ENCODE measurements around the gene SLC22A12.

The SLC22A12 gene

DNA sequence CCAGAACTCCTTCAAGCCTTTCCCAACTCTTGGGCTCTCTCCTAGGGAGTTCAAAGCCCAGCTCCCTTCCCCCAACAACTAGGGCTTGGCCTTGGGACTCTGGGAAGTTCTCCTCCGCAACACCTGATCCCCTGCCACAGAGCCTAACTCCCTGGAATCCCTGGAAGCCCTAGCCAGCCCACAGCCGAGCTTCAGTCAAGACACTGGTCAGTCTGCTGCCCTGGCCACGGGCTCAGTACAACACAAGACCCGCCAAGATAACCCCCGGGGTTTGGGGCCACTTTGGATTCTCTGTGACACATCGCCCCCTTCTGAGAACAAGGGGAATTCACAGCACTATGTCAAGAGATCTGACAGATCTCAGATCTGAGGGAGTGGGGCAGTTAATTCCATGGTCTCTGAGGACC lies 58.3 kb downstream of the SLC22A12 start:
- DNase-seq (ENCODE audit: low read depth) = no peak
- no peak overlapping the region for H3K4me3 ChIP-seq (ENCODE audit: control insufficient read depth, low read depth, low read length)
- TF ChIP-seq CTCF (IDR thresholded peaks at IDR 0.05; ENCODE audit: control insufficient read depth, insufficient read depth, low read depth, low read length, missing control alignments) = peak; percentile 41

DNA sequence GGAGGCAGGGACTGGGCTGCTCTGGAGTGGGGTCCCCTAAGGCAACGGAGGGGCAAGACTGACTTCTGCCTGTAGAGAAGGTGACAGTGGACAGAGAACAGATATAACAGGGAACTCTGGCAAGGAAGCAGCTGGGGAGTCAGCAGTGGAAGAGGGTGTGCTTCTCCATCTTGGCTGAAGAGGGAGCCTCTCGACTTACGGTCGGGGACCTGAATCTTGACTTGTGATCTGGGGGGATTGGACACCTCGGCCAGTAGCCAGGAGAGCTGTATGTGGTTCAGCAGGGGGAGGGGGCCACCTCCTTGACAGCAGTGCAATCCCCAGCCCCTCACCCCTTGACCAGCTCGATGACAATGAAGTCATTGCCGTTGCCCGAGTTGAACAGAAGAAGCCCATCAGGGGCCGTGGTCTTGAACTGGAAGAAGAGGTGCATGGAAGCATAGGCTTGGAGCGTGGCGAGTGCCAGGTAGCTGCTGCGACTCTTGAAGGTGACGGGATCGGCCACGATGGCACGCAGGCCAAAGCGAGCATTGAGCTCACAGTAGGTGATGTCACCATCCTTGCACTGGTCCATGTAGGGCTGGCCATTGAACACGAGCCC lies 60.0 kb downstream of the SLC22A12 start:
- no peak overlapping the region for H3K4me3 ChIP-seq (ENCODE audit: control insufficient read depth, low read depth, low read length)
- no peak for DNase-seq (ENCODE audit: low read depth)
- peak; percentile 66 for TF ChIP-seq CTCF (IDR thresholded peaks at IDR 0.05; ENCODE audit: control insufficient read depth, insufficient read depth, low read depth, low read length, missing control alignments)

Data from AG09309 (cell line).